ENCODE measurements around the gene MAPK13.

GRCh38 chr6:36089048-36089447 lies 41.3 kb upstream of the MAPK13 start:
- TF ChIP-seq, protein P1, sequence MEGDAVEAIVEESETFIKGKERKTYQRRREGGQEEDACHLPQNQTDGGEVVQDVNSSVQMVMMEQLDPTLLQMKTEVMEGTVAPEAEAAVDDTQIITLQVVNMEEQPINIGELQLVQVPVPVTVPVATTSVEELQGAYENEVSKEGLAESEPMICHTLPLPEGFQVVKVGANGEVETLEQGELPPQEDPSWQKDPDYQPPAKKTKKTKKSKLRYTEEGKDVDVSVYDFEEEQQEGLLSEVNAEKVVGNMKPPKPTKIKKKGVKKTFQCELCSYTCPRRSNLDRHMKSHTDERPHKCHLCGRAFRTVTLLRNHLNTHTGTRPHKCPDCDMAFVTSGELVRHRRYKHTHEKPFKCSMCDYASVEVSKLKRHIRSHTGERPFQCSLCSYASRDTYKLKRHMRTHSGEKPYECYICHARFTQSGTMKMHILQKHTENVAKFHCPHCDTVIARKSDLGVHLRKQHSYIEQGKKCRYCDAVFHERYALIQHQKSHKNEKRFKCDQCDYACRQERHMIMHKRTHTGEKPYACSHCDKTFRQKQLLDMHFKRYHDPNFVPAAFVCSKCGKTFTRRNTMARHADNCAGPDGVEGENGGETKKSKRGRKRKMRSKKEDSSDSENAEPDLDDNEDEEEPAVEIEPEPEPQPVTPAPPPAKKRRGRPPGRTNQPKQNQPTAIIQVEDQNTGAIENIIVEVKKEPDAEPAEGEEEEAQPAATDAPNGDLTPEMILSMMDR (conservative IDR thresholded peaks at IDR 0.05; ENCODE audit: low read length) = no peak
- no peak for TF ChIP-seq EZH2phosphoT487 (IDR thresholded peaks at IDR 0.05; ENCODE audit: borderline replicate concordance)
